Globus pallidus (tissue), 1 donor: Measurements from ENCODE around the gene ZNF263.

ENCODE experiments used
- DNase-seq: peaks from one replicate; pipeline ENCODE4 v3.0.0-alpha.2; 2015; ENCODE audit warnings: low spot score

ZNF263 gene

DNA sequence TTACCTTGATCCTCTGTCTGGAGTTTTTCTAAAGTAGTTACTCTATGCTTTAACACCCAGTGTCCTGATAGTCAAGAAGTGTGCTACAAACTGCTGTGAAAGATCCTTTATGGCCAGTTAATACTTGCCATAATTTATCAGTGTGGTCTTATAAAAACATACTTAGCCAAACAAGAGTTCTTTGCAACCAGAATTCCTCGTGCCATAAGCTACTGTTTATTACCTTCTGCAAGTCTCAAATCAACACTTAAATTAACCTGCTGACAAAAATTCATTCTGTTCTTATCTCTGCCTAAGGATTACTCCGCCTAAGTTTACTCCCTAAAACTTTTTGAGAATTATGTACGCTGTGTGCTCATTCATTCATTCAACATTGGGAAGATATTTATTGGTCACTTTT lies 44.8 kb downstream of the ZNF263 start:
- no peak for DNase-seq

DNA sequence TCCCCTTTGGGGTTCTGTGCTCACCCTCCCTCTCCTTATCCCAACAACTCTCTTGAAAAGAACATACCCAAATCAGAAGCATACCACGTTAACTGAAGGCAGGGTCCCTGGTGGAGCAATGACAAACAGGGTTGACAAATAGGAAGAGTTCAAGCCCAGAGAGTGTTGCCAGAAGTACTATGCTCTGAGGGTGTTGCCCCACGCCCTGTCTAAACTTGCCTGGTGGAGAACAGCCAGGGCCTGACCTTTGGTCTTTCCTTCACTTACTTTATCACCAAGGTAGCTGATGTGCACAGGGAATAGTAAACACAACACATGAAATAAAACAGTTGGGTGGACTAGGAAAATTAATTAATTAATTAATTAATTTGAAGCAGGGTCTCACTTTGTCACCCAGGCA lies 45.4 kb downstream of the ZNF263 start:
- no peak for DNase-seq
